Stimulated activated CD8-positive, alpha-beta memory T cell treated with anti-CD3 and anti-CD28 coated beads, Interleukin-15, amount 100 ng/mL, for 24 hours (primary cell): Measurements from ENCODE around the gene AP1G2.

ENCODE experiments used
- DNase-seq: peaks from one replicate; pipeline ENCODE4 v3.0.0-alpha.2; 2020; ENCODE audit warnings: low read depth

Gene AP1G2

GRCh38 chr14:23557521-23557920 lies 10.1 kb downstream of the AP1G2 start:
- no peak for DNase-seq

- no peak for DNase-seq
These were observed 10.7 kb downstream of the AP1G2 start for GRCh38 chr14:23556700-23557440.

- DNase-seq: peak; percentile 72
These were observed 11.5 kb downstream of the AP1G2 start, which contains the start of gene THTPA for GRCh38 chr14:23555882-23556699. THTPA (plus strand) TSS chr14:23556271; CDS start chr14:23556758, 487 bp downstream.

GRCh38 chr14:23555533-23555881 lies 12.1 kb downstream of the AP1G2 start:
- no peak for DNase-seq

- DNase-seq: peak; percentile 51
These were observed 16.1 kb downstream of the AP1G2 start, which contains the start of gene ZFHX2 for GRCh38 chr14:23551266-23552028. ZFHX2 (minus strand) TSS chr14:23551765; CDS start chr14:23535325, 16,440 bp downstream.

- DNase-seq: no peak
These were observed 16.8 kb downstream of the AP1G2 start for GRCh38 chr14:23550812-23551265.

- no peak for DNase-seq
These were observed 17.3 kb downstream of the AP1G2 start for GRCh38 chr14:23550131-23550811.

- DNase-seq: no peak
These were observed 19.0 kb downstream of the AP1G2 start for GRCh38 chr14:23548351-23549318.

- DNase-seq: no peak
These were observed 19.7 kb downstream of the AP1G2 start for GRCh38 chr14:23547924-23548323.

- DNase-seq: no peak
These were observed 21.0 kb downstream of the AP1G2 start for GRCh38 chr14:23546450-23547035.

- no peak for DNase-seq
These were observed 21.7 kb downstream of the AP1G2 start for GRCh38 chr14:23545740-23546365.

- no peak for DNase-seq
These were observed 22.8 kb downstream of the AP1G2 start for GRCh38 chr14:23544511-23545447.

- no peak for DNase-seq
These were observed 24.2 kb downstream of the AP1G2 start for GRCh38 chr14:23543403-23543802.

- DNase-seq: no peak
These were observed 25.3 kb downstream of the AP1G2 start for GRCh38 chr14:23542261-23542660.

- no peak for DNase-seq
These were observed 27.5 kb downstream of the AP1G2 start for GRCh38 chr14:23540141-23540469.

- DNase-seq: no peak
These were observed 28.1 kb downstream of the AP1G2 start for GRCh38 chr14:23539248-23540140.

GRCh38 chr14:23538785-23539184 lies 28.8 kb downstream of the AP1G2 start:
- DNase-seq: no peak
